HL-60 (cell line): ENCODE results near the gene HNRNPF.
A peak's percentile ranks its signal among the peaks of the same experiment; 100 is the strongest.
"Not testable (repeated sequence)": the region's sequence is repeated elsewhere in the genome, so short reads cannot be mapped to it uniquely, and the experiment has no call there.

Experiments used
- DNase-seq, 2 experiments: peaks; one replicate each; pipeline ENCODE4 v3.0.0-alpha.2; 2010 to 2020; ENCODE audit warnings: low read depth in 1 of 2, low spot score in 1 of 2
- H3K27ac ChIP-seq: fragments of 250-450 bp; sonication (Bioruptor Pico); replicated peaks from 2 replicates; pipeline ENCODE4 v1.5.1; 2020; ENCODE audit warnings: mild to moderate bottlenecking, moderate library complexity
- H3K27me3 ChIP-seq: fragments of 250-450 bp; sonication (Bioruptor Pico); 2 replicates; pipeline ENCODE4 v1.5.1; 2021; ENCODE audit warnings: mild to moderate bottlenecking, moderate library complexity; ENCODE audit not compliant: insufficient read depth, poor library complexity, severe bottlenecking
- H3K4me3 ChIP-seq: replicated peaks from 2 replicates; pipeline ENCODE4 v1.5.1; 2011; ENCODE audit warnings: mild to moderate bottlenecking, control low read depth, low read length; ENCODE audit not compliant: insufficient read depth
- GABPA ChIP-seq: IDR thresholded peaks from 2 replicates; pipeline ENCODE4 v1.6.1; 2012; ENCODE audit warnings: low read depth
- POLR2AphosphoS5 ChIP-seq: IDR thresholded peaks from 2 replicates; pipeline ENCODE4 v1.6.1; 2012; ENCODE audit warnings: low read depth
- SPI1 ChIP-seq: IDR thresholded peaks from 2 replicates; pipeline ENCODE4 v1.6.1; 2012; ENCODE audit warnings: low read depth, mild to moderate bottlenecking, borderline replicate concordance
- long read RNA-seq: library from polyadenylated mRNA; unstranded; transcript quantifications from one replicate; pipeline ENCODE4 v2.0.0, GENCODE V29; 2020
- TF ChIP-seq, protein P1 (sequence below): IDR thresholded peaks from one replicate; pipeline ENCODE4 v1.5.1; 2011; ENCODE audit warnings: low read length, control low read depth, inconsistent platforms; ENCODE audit not compliant: insufficient read depth
- TF ChIP-seq, protein P2 (sequence below): IDR thresholded peaks from 2 replicates; pipeline ENCODE4 v1.6.1; 2012; ENCODE audit warnings: low read depth; ENCODE audit not compliant: insufficient replicate concordance

Gene HNRNPF, protein sequence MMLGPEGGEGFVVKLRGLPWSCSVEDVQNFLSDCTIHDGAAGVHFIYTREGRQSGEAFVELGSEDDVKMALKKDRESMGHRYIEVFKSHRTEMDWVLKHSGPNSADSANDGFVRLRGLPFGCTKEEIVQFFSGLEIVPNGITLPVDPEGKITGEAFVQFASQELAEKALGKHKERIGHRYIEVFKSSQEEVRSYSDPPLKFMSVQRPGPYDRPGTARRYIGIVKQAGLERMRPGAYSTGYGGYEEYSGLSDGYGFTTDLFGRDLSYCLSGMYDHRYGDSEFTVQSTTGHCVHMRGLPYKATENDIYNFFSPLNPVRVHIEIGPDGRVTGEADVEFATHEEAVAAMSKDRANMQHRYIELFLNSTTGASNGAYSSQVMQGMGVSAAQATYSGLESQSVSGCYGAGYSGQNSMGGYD
- long read RNA-seq, transcript HNRNPF-207 (4 exons, 2,676 nt) = minor isoform, 189 of 2,972 reads
- long read RNA-seq, transcript HNRNPF-204 (3 exons, 2,755 nt) = minor isoform, 355 of 2,972 reads
- long read RNA-seq, transcript HNRNPF-201 (4 exons, 2,186 nt) = minor isoform, 210 of 2,972 reads
- long read RNA-seq, transcript HNRNPF-203 (4 exons, 2,617 nt) = major isoform, 538 of 2,972 reads
- long read RNA-seq, partial matches to known transcripts = 4 of 2,972 reads
- long read RNA-seq, other reads (novel, unspliced or antisense) = 1,650 of 2,972 reads

DNA sequence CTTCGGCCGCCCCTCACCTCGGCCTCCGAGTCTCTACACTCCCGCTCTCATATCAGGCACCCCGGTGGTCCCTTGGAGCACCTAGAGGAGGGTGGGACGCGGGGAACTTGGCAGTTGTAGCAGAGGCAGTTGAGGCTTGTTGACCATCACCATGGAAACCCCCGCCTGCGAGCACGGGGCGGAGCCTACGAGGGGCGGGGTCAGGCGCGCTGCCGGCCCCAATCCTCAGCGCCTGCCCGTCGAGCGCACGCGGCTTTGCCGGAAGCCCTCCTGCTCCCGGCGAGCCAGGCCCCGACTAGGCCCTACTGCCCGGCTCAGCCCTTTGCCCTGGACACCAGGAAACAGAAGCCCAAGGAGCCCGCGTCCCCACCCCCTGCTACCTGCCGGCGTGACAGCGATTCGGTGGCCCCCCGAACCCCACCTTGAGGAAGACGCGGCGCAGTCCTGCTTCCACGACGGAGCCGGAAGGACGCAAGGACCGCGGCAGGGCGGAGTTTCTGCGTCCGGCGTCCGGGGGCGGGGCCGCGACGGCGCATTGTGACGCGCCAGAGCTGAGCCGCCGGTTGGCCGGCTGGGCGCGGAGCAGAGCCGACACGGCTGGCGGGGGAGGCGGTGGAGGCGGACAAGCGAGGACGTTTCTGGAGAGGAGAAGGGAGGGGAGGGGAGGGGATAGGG, at the start of gene HNRNPF:
Gene HNRNPF (minus strand): TSS at position 477 of the 675 bp plus-strand sequence. CDS start 21,302 bp downstream, outside the sequence.
- TF ChIP-seq POLR2AphosphoS5 = peak; percentile 81; the same call in 1 of the 2 replicates
- TF ChIP-seq, protein P1, sequence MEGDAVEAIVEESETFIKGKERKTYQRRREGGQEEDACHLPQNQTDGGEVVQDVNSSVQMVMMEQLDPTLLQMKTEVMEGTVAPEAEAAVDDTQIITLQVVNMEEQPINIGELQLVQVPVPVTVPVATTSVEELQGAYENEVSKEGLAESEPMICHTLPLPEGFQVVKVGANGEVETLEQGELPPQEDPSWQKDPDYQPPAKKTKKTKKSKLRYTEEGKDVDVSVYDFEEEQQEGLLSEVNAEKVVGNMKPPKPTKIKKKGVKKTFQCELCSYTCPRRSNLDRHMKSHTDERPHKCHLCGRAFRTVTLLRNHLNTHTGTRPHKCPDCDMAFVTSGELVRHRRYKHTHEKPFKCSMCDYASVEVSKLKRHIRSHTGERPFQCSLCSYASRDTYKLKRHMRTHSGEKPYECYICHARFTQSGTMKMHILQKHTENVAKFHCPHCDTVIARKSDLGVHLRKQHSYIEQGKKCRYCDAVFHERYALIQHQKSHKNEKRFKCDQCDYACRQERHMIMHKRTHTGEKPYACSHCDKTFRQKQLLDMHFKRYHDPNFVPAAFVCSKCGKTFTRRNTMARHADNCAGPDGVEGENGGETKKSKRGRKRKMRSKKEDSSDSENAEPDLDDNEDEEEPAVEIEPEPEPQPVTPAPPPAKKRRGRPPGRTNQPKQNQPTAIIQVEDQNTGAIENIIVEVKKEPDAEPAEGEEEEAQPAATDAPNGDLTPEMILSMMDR = no peak
- TF ChIP-seq, protein P2, sequence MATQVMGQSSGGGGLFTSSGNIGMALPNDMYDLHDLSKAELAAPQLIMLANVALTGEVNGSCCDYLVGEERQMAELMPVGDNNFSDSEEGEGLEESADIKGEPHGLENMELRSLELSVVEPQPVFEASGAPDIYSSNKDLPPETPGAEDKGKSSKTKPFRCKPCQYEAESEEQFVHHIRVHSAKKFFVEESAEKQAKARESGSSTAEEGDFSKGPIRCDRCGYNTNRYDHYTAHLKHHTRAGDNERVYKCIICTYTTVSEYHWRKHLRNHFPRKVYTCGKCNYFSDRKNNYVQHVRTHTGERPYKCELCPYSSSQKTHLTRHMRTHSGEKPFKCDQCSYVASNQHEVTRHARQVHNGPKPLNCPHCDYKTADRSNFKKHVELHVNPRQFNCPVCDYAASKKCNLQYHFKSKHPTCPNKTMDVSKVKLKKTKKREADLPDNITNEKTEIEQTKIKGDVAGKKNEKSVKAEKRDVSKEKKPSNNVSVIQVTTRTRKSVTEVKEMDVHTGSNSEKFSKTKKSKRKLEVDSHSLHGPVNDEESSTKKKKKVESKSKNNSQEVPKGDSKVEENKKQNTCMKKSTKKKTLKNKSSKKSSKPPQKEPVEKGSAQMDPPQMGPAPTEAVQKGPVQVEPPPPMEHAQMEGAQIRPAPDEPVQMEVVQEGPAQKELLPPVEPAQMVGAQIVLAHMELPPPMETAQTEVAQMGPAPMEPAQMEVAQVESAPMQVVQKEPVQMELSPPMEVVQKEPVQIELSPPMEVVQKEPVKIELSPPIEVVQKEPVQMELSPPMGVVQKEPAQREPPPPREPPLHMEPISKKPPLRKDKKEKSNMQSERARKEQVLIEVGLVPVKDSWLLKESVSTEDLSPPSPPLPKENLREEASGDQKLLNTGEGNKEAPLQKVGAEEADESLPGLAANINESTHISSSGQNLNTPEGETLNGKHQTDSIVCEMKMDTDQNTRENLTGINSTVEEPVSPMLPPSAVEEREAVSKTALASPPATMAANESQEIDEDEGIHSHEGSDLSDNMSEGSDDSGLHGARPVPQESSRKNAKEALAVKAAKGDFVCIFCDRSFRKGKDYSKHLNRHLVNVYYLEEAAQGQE = peak; percentile 72
- TF ChIP-seq SPI1 = no peak
- peak; percentile 69 for TF ChIP-seq GABPA

DNA sequence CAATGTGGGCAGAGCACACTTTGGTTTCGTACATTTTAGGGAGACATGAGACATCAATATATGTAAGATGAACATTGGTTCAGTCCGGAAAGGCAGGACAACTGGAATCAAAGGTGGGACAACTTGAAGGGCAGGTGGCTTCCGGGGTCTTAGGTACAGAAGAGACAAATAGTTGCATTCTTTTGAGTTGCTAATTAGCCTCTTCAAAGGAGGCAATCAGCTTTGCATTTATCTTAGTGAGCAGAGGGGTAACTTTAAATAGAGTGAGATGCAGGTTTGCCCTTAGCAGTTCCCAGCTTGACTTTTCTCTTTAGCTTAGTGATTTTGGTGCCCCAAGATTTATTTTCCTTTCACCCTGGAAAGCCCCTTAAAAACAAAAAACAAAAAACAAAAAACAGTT, 49.2 kb upstream of the HNRNPF start:
- DNase-seq = no peak
- Histone ChIP-seq H3K27me3 (no peaks in the 10 kb centered on the region), H3K27ac (no peak overlapping the region), H3K4me3 (no peak overlapping the region)
- TF ChIP-seq, protein P1 = no peak
- TF ChIP-seq POLR2AphosphoS5 (no peak), SPI1 (no peak), GABPA (no peak)
- TF ChIP-seq, protein P2 = no peak

More for the DNA sequence above, at the start of gene HNRNPF:
- peak; percentile 95 to 96 for DNase-seq
- no peaks in the 10 kb centered on the region for H3K27me3 ChIP-seq
- H3K4me3 ChIP-seq = peak within 1 kb of the TSS; percentile 71
- H3K27ac ChIP-seq = peak within 1 kb of the TSS; percentile 99

DNA sequence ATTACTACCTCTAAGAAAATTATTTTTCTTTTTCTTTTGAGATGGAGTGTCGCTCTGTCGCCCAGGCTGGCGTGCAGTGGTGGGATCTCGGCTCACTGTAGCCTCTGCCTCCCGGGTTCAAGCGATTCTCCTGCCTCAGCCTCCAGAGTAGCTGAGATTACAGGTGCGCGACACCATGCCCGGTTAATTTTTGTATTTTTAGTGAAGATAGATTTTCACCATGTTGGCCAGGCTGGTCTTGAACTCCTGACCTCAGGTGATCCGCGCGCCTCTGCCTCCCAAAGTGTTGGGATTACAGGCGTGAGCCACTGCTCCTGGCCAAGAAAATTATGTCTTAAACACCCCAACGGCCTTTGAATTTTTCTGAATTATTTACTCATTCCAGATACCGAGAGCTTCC, 47.6 kb upstream of the HNRNPF start:
- H3K27ac ChIP-seq, H3K4me3 ChIP-seq, DNase-seq, H3K27me3 ChIP-seq: not testable (repeated sequence)

DNA sequence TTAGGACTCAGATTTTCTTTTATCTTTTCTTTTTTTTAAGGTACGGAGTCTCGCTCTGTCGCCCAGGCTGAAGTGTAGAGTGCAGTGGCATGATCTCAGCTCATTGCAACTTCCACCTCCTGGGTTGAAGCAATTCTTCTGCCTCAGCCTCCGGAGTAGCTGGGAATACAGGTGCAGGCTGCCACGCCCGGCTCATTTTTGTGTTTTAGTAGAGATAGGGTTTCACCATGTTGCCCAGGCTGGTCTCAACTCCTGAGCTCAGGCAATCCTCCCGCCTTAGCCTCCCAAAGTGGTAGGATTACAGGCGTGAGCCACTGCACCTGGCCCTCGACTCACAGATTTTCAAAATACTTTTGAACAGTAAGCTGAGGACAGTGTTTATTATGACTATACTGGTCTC, 45.0 kb upstream of the HNRNPF start:
- H3K27me3 ChIP-seq, H3K4me3 ChIP-seq, H3K27ac ChIP-seq, DNase-seq: not testable (repeated sequence)
